Spinal cord (tissue), 10 donors: Measurements from ENCODE around the gene MEGF10. TPM values are rescaled to one million over a fixed set of nuclear protein-coding genes. Genes with fewer than 3 reads are reported as not detected.

Experiments used
- DNase-seq, 6 donors: peaks; one replicate each; pipeline versions ENCODE4 v3.0.0 to v3.0.0-alpha.2; 2013 to 2015; ENCODE audit warnings: low spot score in 6 of 6, low read depth in 4 of 6
- H3K27ac ChIP-seq: one replicate; pipeline ENCODE4 v1.5.1; 2013; ENCODE audit warnings: low read depth, low read length, control low read depth
- H3K27me3 ChIP-seq: one replicate; pipeline ENCODE4 v1.6.1; 2013; ENCODE audit warnings: low read length; ENCODE audit not compliant: control insufficient read depth, insufficient read depth
- H3K36me3 ChIP-seq: one replicate; pipeline ENCODE4 v1.6.1; 2013; ENCODE audit warnings: low read length; ENCODE audit not compliant: control insufficient read depth, insufficient read depth
- H3K4me1 ChIP-seq: one replicate; pipeline ENCODE4 v1.6.1; 2013; ENCODE audit warnings: low read length; ENCODE audit not compliant: control insufficient read depth, insufficient read depth
- H3K4me3 ChIP-seq: one replicate; pipeline ENCODE4 v1.5.1; 2013; ENCODE audit warnings: low read depth, low read length, control low read depth
- H3K9me3 ChIP-seq: one replicate; pipeline ENCODE4 v1.6.1; 2013; ENCODE audit warnings: low read length; ENCODE audit not compliant: control insufficient read depth, insufficient read depth
- WGBS: methylation state at CpG from one replicate; pipeline ENCODE4 v1.1.5; 2013; ENCODE audit warnings: missing lambda C conversion rate; ENCODE audit not compliant: insufficient coverage; 5-methylcytosine and 5-hydroxymethylcytosine counted together
- polyA plus RNA-seq, 2 donors: library from polyadenylated mRNA; unstranded; fragments of 120-200 nt; gene quantifications; one replicate each; pipeline ENCODE4 v1.2.1, GENCODE V29; 2013; ENCODE audit not compliant: insufficient read length in 2 of 2
- total RNA-seq, 2 donors: library from RNA; depleted of rRNA in 1 of 2; stranded (reverse); fragments of 120-200 nt in 1 of 2; fragments of >200 nt in 1 of 2; gene quantifications; one replicate each; pipeline versions ENCODE4 v1.2.3 to v1.2.4, GENCODE V29; 2013 to 2014
- donor health status: healthy.

MEGF10 gene
- total and polyA plus RNA-seq, 4 donors: 18.5 to 31.2 (median 29.2) TPM

GRCh38 chr5:127450046-127450445 is 159.4 kb downstream of the MEGF10 start:
- H3K36me3 ChIP-seq: peaks cover 4% of the 10 kb centered on the region
- H3K27ac ChIP-seq: no peak overlapping the region
- no peaks in the 10 kb centered on the region for H3K27me3 ChIP-seq
- no peaks in the 10 kb centered on the region for H3K4me1 ChIP-seq
- H3K9me3 ChIP-seq: no peaks in the 10 kb centered on the region
- H3K4me3 ChIP-seq: no peak overlapping the region
- no peak for DNase-seq
- WGBS: 67% methylated on average over 1 of the region's 3 CpGs

GRCh38 chr5:127451096-127451495 is 160.5 kb downstream of the MEGF10 start:
- Histone ChIP-seq H3K9me3 (no peaks in the 10 kb centered on the region), H3K36me3 (peaks cover 4% of the 10 kb centered on the region), H3K4me3 (no peak overlapping the region), H3K27ac (no peak overlapping the region), H3K4me1 (no peaks in the 10 kb centered on the region), H3K27me3 (no peaks in the 10 kb centered on the region)
- no CpG with 5 or more reads among the region's 4 CpGs for WGBS
- no peak for DNase-seq

DNA sequence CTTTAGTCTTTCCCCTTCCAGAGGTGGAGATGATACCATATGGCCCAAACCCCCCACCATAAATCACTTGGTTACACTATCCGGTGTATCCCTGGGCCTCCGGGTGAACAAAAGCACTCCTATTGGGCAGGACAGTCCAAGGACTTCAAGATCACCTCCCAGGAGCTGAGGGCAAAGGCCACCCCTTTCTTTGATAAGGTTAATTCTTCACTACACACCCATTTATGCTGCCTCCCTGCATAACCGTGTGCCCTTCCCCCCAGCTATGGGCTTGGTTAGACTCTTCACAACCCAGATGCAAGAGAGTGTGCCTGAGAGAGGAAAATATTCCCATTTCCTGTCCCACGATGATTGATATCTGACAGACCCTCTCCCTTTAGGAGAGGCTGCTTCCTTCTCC is 162.0 kb downstream of the MEGF10 start:
- Histone ChIP-seq H3K4me1 (no peaks in the 10 kb centered on the region), H3K27ac (no peak overlapping the region), H3K36me3 (peaks cover 4% of the 10 kb centered on the region), H3K9me3 (no peaks in the 10 kb centered on the region), H3K27me3 (no peaks in the 10 kb centered on the region), H3K4me3 (no peak overlapping the region)
- no peak for DNase-seq
- WGBS: 100% methylated on average over 1 of the region's 4 CpGs

GRCh38 chr5:127471211-127471610 is 180.6 kb downstream of the MEGF10 start:
- no peak for DNase-seq
- Histone ChIP-seq H3K36me3 (no peaks in the 10 kb centered on the region), H3K27ac (no peak overlapping the region), H3K4me3 (no peak overlapping the region), H3K4me1 (no peaks in the 10 kb centered on the region), H3K9me3 (peaks cover 2% of the 10 kb centered on the region), H3K27me3 (no peaks in the 10 kb centered on the region)
- no CpG with 5 or more reads among the region's 2 CpGs for WGBS

GRCh38 chr5:127472700-127473099 is 182.1 kb downstream of the MEGF10 start:
- Histone ChIP-seq H3K36me3 (no peaks in the 10 kb centered on the region), H3K9me3 (peaks cover 2% of the 10 kb centered on the region), H3K4me1 (no peaks in the 10 kb centered on the region), H3K4me3 (no peak overlapping the region), H3K27ac (no peak overlapping the region), H3K27me3 (no peaks in the 10 kb centered on the region)
- no CpG with 5 or more reads among the region's 3 CpGs for WGBS
- DNase-seq: no peak

DNA sequence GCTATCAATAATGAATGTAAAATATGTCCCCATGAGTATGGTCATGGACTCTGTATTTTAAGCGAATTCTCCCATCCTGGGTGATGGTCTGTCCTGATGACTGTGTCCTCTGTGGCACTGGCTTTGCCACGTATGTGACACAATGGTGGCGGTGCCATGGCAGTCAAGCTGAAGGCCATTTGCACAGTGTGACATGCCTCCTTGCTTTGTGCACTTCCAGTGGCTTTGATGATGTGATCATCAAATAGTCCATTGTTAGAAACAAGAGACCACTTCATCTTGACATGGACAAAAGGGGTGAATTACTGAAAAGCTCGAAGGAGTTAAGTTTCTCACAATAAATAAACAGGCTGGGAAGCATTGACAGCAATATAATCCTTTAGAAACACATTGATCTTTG is 195.9 kb downstream of the MEGF10 start:
- no peaks in the 10 kb centered on the region for H3K27me3 ChIP-seq
- H3K36me3 ChIP-seq: no peaks in the 10 kb centered on the region
- H3K27ac ChIP-seq: peak overlapping the region; percentile 40
- no peaks in the 10 kb centered on the region for H3K9me3 ChIP-seq
- peak in 2 of 6 donors; percentile 19 to 45 for DNase-seq
- 46% methylated on average over 3 of the region's 4 CpGs for WGBS
- no peaks in the 10 kb centered on the region for H3K4me1 ChIP-seq
- H3K4me3 ChIP-seq: no peak overlapping the region

- 50% methylated on average over 2 of the region's 3 CpGs for WGBS
- Histone ChIP-seq H3K9me3 (no peaks in the 10 kb centered on the region), H3K4me1 (no peaks in the 10 kb centered on the region), H3K27me3 (no peaks in the 10 kb centered on the region), H3K36me3 (no peaks in the 10 kb centered on the region), H3K27ac (no peak overlapping the region), H3K4me3 (no peak overlapping the region)
- peak; percentile 38 to 92 (median 64) for DNase-seq
Observed at GRCh38 chr5:127492854-127493738, 202.5 kb downstream of the MEGF10 start.

DNA sequence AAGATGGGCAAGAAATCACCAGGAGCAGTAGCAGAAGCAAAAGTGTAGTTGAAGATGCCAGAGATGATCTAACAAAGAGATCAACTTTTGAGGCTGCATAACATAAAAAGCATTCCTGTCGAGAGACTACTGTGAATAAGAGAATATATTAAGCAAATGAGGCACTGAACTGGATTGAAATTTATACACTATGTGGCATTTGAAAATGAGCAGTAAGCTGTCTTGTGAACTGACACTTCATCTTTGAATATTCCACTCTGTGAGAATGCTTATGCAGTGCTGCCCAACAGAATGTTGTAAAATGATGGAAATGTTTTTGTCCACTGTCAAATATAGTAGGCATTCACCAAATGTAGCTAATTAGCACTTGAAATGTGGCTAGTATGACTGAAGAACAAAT is 208.0 kb downstream of the MEGF10 start:
- Histone ChIP-seq H3K4me3 (no peak overlapping the region), H3K27me3 (no peaks in the 10 kb centered on the region), H3K4me1 (no peaks in the 10 kb centered on the region), H3K36me3 (no peaks in the 10 kb centered on the region), H3K27ac (no peak overlapping the region), H3K9me3 (no peaks in the 10 kb centered on the region)
- no CpG with 5 or more reads among the region's 1 CpG for WGBS
- peak in 2 of 6 donors; percentile 14 to 51 for DNase-seq

DNA sequence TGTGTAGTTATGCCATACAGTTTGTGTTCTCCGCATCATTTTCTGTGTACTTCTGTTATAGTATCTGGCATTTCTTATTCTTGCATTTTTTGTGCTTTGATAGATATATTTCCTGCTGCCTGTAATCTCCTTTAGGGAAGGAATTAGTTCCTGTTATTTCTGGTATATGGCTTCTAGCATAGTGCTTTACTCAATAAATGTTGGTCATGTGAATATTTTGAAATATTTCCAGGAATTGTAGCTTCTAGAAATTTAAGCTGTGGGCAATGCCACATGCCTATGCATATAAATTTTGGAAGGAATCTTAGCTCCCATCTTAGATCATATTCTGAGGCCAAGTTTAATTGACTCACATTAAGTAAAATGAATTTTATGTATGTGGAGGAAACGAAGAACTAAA is 215.3 kb downstream of the MEGF10 start:
- no peaks in the 10 kb centered on the region for H3K4me1 ChIP-seq
- no peak overlapping the region for H3K4me3 ChIP-seq
- H3K27ac ChIP-seq: no peak overlapping the region
- peak in 1 of 6 donors; percentile 22 for DNase-seq
- no CpG with 5 or more reads among the region's 2 CpGs for WGBS
- no peaks in the 10 kb centered on the region for H3K27me3 ChIP-seq
- no peaks in the 10 kb centered on the region for H3K36me3 ChIP-seq
- no peaks in the 10 kb centered on the region for H3K9me3 ChIP-seq

GRCh38 chr5:127506616-127507015 is 216.0 kb downstream of the MEGF10 start:
- DNase-seq: no peak
- H3K27me3 ChIP-seq: no peaks in the 10 kb centered on the region
- H3K36me3 ChIP-seq: no peaks in the 10 kb centered on the region
- no peak overlapping the region for H3K27ac ChIP-seq
- H3K4me1 ChIP-seq: no peaks in the 10 kb centered on the region
- WGBS: 82% methylated on average over 6 of the region's 6 CpGs
- no peaks in the 10 kb centered on the region for H3K9me3 ChIP-seq
- no peak overlapping the region for H3K4me3 ChIP-seq
